HG02943 (cell line): ENCODE results near the gene SFXN2.
"Not testable (repeated sequence)": the region's sequence is repeated elsewhere in the genome, so short reads cannot be mapped to it uniquely, and the experiment has no call there.

Source experiments
- ATAC-seq: cut with Tn5 transposase; IDR thresholded peaks from one replicate; pipeline ENCODE4 v1.9.1; 2021; ENCODE audit warnings: mild to moderate bottlenecking, low read depth, moderate library complexity; ENCODE audit not compliant: unreplicated experiment

The SFXN2 gene

DNA sequence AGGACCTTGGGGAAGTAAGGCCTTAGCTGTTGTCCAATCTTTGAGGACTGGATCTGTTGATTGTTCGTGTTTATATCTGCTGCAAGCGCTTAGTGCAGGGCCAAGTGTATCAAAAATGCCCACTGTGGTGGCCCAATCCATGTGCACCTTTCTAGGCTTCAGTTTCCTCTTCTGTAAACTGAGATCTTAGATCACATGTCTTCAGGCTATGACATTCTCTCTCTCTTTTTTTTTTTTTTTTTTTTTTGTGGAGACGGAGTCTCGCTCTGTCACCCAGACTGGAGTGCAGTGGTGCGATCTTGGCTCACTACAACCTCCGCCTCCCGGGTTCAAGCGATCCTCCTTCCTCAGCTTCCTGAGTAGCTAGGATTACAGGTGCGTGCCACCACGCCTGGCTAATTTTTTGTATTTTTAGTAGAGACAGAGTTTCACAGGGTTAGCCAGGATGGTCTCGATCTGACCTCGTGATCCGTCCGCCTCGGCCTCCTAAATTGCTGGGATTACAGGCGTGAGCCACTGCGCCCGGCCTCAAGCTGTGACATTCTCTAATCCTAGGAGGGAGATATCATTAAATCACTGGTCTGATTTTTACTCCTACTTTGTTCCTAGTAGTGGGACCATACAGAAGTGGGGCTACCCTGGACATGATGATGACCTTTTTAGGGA, 2.6 kb downstream of the SFXN2 start:
- ATAC-seq = not testable (repeated sequence)

DNA sequence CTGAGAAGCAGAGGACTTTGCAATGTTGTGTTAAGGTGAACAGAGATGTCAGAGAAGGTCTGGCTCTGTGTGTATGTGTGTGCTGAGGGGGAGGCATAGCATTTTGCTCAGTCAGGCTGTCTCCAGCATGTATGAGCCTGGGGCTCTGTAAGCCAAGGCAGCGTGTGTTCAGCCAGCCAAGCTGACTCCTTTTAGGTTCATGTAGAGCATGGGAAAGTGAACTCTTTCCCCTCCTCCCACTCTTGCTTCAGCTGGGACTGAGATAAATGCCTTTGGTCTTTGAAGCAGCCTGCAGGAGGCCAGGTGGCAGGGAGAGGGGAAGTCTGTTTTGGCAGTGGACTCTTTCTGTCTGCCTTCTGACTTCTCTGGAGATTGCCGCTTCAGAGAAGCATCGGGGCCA, 3.8 kb downstream of the SFXN2 start:
- ATAC-seq = no peak

DNA sequence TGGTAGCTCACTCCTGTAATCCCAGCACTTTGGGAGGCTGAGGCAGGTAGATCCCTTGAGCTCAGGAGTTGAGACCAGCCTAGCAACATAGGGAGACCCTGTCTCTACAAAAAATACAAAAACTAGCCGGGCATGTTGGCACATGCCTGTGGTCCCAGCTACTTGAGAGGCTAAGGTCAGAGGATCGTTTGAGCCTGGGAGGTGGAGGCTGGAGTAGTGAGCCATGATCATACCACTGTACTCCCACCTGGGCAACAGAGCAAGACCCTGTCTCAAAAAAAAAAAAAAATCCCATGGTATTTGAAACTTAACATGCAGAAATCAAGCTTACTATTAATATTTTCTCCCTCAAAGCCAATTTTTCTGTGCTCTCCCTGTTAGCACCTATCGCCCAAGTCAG, 5.9 kb downstream of the SFXN2 start:
- no peak for ATAC-seq

DNA sequence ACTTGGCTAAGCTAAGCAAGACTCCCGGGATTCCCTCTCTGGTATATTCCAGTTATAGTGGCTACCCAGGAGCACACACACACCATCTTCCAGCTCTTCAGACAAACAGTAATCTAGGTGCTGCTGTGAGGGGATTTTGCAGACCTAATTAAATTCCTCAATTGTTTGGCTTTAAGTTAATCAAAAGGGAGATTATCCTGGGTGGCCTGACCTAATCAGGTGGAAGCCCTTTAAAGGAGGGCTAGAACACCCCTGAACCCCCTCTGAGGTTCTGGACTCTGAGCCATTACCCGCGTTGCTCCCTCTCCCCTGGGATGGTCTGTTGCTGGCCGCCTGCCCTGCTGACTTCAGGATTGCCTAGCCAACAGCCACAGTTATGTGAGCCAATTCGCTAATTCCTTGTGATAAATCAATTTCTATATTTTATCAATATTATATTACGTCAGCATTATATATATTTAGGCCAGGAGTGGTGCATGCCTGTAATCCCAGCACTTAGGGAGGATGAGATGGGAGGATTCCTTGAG, 6.4 kb downstream of the SFXN2 start:
- ATAC-seq = no peak

DNA sequence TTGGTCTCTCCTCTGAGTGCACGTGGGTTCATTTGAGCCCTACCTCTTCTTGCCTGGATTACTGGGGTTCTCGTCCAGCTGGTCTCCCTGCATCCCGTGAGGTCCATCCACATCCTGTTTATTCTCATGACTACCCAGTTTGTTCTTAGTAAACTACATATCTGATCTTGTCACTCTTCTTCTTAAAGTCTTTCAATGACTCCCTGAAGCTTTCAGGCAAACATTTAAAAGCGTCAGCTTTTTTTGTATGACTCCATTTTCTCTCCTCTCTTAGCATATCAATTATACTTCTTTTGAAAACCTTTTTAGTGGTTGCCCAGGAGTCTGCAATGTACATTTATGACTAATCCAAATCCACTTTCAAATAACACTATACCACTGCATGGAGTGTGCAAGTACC, 7.5 kb downstream of the SFXN2 start:
- ATAC-seq = no peak

DNA sequence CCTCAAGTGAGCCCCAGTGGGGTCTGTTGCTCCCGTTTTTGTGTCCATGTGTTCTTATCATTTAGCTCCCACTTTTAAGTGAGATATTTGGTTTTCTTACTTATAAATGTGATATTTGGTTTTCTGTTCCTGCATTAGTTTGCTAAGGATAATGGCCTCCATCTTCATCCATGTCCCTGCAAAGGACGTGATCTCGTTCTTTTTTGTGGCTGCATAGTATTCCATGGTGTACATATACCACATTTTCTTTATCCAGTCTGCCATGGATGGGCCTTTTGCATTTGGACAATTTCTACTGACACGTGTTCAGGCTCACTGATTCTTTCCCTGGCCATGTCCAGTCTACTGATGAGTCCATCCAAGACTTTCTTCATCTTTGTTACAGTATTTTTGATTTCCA, 9.6 kb downstream of the SFXN2 start:
- no peak for ATAC-seq

DNA sequence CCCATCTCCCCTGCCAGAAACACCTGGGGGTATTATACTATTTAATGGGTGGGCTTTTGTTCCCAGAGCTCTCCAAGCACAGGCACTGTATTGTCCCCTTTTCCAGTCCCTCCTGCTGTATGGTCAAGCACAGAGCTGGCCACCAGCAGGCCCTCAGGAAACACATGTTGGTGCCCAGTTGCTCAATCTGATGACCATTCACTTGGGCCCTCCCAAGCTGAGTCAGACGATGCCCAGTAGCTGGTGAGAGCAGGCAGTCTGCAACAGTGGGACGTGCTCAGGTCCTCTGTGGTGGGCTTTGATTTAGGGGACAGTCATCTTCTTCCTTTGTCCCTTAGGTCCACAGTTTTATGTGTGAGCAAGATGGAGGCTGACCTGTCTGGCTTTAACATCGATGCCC, 11.8 kb downstream of the SFXN2 start:
- no peak for ATAC-seq

DNA sequence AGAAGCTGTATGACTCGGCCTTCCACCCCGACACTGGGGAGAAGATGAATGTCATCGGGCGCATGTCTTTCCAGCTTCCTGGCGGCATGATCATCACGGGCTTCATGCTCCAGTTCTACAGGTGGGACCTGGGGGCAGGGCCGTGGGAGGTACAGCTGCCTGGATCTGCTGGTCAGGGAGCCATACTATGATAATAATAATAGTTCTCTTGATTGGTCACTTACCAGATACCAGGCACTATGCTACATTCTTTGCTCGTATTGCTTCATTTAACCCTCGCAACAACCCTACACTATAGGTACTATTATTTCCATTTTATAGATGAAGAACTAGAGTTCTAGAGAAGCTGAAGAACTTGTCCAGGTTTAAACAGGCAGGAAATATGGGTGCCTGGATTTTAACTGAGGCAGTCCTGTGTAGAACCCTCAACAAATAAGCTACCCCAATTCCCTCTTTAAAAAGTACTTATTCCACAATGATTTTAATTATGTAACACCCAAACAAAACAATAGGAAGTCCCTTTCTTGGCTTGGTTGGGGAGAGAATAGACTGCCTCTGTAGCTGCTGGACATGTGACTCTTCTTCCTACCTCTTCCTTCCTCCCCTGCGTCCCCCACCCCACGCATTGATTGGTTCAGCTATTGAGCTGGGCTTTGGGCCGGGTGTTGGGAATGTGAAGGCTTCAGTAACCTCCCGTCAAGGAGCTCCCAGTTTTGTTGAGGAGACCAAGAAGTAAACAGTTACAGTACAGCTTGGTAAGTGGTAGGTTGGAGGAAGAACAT, 12.8 kb downstream of the SFXN2 start:
- ATAC-seq = no peak

DNA sequence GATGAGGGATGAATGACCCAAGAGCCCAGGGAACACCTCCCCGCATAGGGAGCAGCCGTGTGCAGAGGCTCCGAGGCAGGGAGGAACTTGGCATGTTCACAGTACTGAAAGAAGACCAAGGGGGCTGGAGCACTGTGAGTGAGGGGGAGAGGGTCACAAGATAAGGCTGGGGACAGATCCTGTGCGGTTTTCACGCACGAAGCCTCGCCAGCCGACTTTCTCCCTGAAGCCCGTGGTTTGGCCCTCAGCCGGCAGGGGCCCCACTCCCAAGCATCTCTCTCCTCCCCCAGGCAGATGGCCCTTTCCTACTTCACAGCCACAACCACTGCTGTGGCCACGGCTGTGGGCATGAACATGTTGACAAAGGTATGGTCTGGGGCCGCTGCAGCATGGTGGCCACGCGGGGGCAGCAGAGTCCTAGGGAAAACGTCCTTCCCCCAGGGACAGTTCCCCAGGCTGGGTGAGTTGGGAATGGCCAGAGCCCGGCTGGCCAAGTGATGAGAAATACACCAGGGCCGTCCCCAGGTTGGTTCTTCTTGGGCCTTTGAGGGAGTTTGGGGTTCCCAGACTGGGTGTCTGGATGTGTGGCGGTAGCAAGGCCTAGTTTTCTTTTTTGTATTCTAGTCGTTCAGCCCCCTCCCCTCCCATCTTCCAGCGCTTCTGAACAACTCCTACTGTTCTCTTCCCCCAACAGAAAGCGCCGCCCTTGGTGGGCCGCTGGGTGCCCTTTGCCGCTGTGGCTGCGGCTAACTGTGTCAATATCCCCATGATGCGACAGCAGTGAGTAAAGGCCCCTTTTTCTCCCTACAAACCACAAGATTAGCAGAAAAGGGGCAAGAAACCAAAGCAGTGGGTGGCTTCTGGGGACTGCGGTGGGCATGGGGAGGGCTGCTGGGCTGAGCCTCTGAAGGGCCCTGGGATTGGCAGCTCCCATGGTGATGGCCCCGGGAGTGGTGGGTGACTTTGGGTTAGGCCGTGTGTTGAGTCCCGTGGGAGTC, 14.9 kb downstream of the SFXN2 start:
- no peak for ATAC-seq

DNA sequence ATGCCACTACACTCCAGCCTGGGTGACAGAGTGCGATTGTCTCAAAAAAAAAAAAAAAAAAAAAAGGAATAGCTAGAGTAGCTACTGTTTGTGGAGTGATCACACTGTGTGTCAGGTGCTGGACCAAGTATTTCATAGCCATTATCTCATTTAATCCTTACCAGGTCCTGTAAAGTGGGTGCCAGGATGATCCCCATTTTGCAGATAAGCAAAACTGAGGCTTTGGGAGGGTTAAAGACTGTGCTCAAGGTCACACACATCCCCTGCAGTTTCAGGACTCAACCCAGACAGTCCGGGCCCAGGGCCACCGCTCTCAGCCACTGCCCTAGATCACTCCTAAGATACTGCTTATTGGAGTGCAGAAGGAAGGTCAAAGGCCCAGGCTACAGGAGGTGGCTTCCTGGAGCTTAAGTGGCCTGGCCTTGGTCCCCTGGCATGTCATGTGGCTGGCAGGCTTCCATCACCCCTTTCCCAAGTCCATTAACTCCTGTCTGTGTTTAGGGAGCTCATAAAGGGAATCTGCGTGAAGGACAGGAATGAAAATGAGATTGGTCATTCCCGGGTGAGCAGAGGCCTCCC, 16.9 kb downstream of the SFXN2 start:
- ATAC-seq = no peak

DNA sequence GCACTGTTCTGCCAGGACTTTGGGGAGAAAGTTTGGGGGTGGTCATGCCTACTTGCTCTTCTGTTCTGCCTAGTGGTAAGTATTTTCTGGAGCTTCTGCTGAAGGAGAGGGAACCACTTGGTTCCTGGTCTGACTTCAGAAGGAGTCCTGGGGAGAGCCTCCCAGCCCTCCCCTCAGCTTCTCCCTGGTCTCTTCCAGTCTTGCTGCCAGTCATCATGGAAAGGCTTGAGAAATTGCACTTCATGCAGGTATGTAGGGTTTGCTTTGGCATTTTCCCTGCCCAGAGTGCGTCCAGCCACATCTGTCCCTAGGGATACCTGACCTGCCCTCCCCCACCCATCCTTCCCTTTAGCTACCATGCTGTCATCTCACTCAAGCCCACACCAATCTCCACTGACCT, 18.2 kb downstream of the SFXN2 start:
- ATAC-seq = no peak

DNA sequence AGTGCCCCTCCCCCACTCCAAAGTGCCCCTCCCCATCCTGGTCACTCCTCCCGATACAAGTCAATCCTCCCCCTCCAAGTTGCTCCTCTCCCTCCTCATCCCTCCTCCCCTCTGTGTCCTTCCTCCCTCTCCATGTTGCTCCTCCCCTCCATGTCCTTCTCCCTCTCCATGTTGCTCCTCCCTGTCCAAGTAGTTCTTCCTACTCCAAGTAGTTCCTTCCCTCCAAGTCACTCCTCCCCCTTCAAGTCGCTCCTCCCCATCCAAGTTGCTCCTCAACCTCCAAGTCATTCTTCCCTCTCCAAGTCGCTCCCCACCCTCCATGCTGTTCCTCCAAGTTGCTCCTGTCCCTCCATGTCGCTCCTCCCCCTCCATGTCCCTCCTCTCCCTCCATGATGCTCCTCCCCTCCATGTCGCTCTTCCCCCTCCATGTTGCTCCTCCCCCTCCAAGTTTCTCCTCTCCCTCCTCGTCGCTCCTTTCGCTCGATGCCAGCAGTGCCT, 20.7 kb downstream of the SFXN2 start:
- ATAC-seq = no peak

DNA sequence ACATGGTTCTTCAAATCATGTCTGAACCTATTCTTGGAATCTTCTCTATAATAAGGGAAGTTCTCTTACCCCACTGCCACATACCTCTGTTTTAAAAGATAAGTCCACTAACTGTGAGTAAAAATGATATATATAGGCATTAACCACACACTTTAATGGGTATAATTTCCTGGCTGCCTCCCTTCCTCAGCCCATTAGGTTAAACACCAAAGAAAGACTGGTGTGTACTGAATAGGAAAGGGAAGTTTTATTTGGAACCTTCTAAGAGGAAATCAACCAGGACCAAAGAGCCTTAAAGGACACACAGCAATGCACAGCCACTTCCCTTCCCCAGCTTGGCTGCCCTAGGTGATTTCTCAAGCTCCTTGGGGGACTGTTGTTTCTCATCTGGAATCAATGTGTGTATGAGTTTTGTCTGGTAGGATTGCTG, 24.3 kb downstream of the SFXN2 start:
- ATAC-seq = no peak

DNA sequence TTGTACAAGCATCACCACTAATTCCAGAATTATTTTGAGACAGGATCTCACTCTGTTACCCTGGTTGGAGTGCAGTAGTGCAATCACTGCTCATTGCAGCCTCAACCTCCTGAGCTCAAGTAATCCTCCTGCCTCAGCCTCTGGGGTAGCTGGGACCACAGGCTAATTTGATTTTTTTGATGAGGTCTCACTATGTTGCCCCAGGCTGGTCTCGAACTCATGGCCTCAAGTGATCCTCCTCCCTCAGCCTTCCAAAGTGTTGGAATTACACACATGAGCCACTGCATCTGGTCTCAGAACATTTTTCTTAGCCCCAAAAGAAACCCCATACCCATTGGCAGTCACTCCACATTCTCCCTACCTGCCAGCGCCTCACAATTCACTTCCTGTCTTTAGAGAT, 25.8 kb downstream of the SFXN2 start:
- no peak for ATAC-seq

DNA sequence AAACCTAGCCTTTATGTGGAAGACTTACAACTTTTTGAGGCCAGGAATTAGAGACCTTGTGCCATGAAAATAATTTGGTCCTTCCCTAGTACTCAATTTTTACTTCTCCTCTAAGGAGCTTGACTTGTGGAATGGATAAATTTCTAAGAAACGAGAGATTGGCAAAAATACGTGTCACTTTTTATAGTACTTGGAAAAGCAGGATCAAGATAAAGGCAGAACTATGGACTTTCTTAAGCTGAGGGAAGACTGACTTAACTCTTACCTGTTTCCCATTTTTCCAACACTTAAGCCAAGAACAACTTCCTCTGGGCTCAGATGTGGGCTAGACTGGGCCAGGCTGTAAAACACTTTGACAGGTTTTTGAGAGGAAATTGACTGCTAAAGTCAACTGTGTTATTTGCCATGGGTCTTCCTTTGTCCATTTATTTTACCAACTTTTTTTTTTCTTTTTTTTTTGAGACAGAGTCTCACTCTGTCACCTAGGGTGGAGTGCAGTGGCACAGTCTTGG, 27.3 kb downstream of the SFXN2 start:
- ATAC-seq = no peak

DNA sequence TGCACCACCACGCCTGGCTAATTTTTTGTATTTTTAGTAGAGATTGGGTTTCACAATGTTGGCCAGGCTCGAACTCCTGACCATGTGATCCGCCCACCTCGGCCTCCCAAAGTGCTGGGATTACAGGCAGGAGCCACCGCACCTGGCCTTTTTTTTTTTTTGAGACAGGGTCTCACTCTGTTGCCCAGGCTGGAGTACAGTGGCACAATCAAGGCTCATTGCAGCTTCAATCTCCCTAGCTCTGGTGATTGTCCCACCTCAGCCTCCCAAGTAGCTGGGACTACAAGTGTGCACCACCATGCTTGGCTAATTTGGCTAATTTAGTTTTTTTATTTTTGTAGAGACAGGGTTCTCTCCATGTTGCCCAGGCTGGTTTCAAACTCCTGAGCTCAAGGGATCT, 27.9 kb downstream of the SFXN2 start:
- not testable (repeated sequence) for ATAC-seq

DNA sequence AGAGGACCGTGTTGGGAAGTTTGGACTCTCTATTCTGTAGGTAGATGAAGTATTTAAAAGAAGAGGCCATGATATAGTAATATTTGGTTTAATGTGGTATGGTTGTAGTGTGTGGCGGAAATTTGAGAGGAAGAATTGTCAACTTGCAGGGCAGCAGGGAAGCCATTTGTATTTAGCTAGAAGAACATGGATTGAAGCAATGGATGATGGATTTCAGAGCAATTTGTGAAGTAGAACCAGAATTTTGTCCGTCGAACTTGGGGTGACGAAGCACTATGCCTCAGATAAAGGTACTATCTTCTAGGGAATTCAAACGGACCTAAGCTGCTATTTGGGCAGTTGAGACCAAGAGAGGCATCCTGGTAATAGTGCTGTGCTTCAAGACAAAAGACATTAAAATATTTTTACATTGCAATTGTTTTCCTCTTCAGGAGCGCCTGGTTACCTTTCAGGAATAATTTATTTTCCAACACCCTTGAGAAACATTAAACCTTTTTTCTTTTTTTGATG, 28.7 kb downstream of the SFXN2 start:
- no peak for ATAC-seq

DNA sequence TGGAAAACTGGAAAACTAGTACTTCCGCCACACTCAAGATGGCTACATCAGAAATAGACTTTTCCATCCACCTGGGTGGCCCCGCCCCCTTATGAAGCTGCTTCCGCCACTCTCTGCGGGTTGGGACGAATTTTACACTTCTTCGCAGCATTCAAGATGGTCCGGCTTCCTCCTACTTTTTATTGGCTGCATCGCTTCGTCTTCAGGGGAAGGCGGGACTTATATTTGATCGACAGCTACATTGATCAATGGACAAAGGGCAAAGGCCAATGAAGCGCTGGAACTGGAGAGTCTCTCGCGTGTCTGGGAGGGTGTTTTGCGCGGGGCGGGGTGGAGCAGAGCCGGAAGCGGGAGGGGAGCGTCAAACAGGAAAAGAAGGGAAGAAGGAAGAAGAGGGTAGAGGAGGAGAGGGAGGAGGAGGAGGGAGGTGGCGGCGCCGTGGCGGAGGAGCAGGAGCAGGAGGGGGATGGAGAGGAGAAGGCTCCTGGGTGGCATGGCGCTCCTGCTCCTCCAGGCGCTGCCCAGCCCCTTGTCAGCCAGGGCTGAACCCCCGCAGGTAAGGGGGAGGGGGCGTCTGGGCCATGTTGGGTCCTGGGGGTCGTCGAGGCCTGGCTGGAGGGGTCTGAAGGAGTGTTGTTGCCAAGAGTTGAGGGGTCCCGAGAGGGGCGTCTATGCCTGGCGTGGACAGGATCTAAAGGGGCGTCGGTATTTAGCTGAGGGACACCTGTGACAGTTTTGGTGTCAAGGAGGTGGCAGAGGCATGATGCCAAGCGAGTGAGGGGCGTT, 29.3 kb downstream of the SFXN2 start, which contains the start of gene WBP1L:
Gene WBP1L, plus strand, starts transcription at position 361 of the 786 bp plus-strand sequence. Its CDS starts 106 bp downstream, at position 467.
- ATAC-seq = peak; percentile 95
